Lung (tissue), 12 donors: Measurements from ENCODE around the gene EVC2. TPM values are rescaled to one million over a fixed set of nuclear protein-coding genes. Genes with fewer than 3 reads are reported as not detected.

Experiments
- ATAC-seq: fragments of 200-7000 bp; cut with Tn5 transposase; one replicate; pipeline ENCODE4 v1.9.1; 2020; ENCODE audit warnings: moderate number of reproducible peaks; ENCODE audit not compliant: insufficient read depth, low FRiP score
- DNase-seq, 3 donors: peaks; one replicate each; pipeline ENCODE4 v3.0.0-alpha.2; 2013 to 2017
- H3K27ac ChIP-seq, 2 donors: one replicate each; pipeline ENCODE4 v1.5.1; 2013; ENCODE audit warnings: mild to moderate bottlenecking in 2 of 2, moderate library complexity in 2 of 2, control low read depth in 1 of 2, inconsistent platforms in 1 of 2, low read depth in 1 of 2, low read length in 1 of 2
- H3K27me3 ChIP-seq, 3 donors: one replicate each; pipeline ENCODE4 v1.5.1; 2013; ENCODE audit warnings: low read length in 2 of 3; ENCODE audit not compliant: control insufficient read depth in 3 of 3, insufficient read depth in 3 of 3
- H3K36me3 ChIP-seq, 4 donors: one replicate each; pipeline ENCODE4 v1.5.1; 2013; ENCODE audit warnings: low read length in 4 of 4, mild to moderate bottlenecking in 1 of 4, moderate library complexity in 1 of 4; ENCODE audit not compliant: control insufficient read depth in 4 of 4, insufficient read depth in 4 of 4
- H3K4me1 ChIP-seq, 5 donors: one replicate each; pipeline ENCODE4 v1.5.1; 2013; ENCODE audit warnings: low read length in 5 of 5, mild to moderate bottlenecking in 2 of 5, moderate library complexity in 1 of 5; ENCODE audit not compliant: control insufficient read depth in 5 of 5, insufficient read depth in 5 of 5
- H3K4me3 ChIP-seq: one replicate; pipeline ENCODE4 v1.5.1; 2013; ENCODE audit warnings: mild to moderate bottlenecking, control low read depth, moderate library complexity
- H3K9ac ChIP-seq, 2 donors: one replicate each; pipeline ENCODE4 v1.5.1; 2013; ENCODE audit warnings: low read length in 2 of 2, control low read depth in 1 of 2; ENCODE audit not compliant: insufficient read depth in 1 of 2
- H3K9me3 ChIP-seq, 4 donors: one replicate each; pipeline ENCODE4 v1.5.1; 2013; ENCODE audit warnings: low read length in 3 of 4, mild to moderate bottlenecking in 1 of 4, moderate library complexity in 1 of 4; ENCODE audit not compliant: control insufficient read depth in 4 of 4, insufficient read depth in 3 of 4
- CTCF ChIP-seq: IDR thresholded peaks from 2 replicates; pipeline ENCODE4 v1.5.1; 2012; ENCODE audit warnings: mild to moderate bottlenecking; ENCODE audit errors: control extremely low read depth, extremely low read depth
- whole genome bisulfite sequencing, 2 donors: extraction: QIAGEN DNeasy Blood & Tissue Kit; methylation state at CpG; one replicate each; pipeline ENCODE4 v1.1.7; 2013; 5-methylcytosine and 5-hydroxymethylcytosine counted together
- polyA plus RNA-seq, 2 donors: library from polyadenylated mRNA; stranded (reverse); fragments of 200-250 nt; gene quantifications; one replicate each; pipeline ENCODE4 v1.2.1, GENCODE V29; 2013
- total RNA-seq, 2 donors: library from RNA; depleted of rRNA in 1 of 2; stranded (reverse); fragments of >200 nt in 1 of 2; gene quantifications; one replicate each; pipeline ENCODE4 v1.2.1, GENCODE V29; 2014 to 2021
- donor health status: control.
- donor health status: control.
- donor health status: Bipolar disorder and iron deficiency.
- donor health status: healthy.
- donor health status: DM: yes; HTN: yes; CAD: no.

EVC2 gene
- total and polyA plus RNA-seq, 4 donors: 1.5 to 11.9 (median 3.1) TPM

GRCh38 chr4:5636766-5637670 lies 71.3 kb downstream of the EVC2 start:
- DNase-seq: no peak
- no peak for ATAC-seq

GRCh38 chr4:5635826-5636195 lies 72.5 kb downstream of the EVC2 start:
- Histone ChIP-seq H3K9ac (no peak overlapping the region), H3K27me3 (no peaks in the 10 kb centered on the region), H3K4me3 (no peak overlapping the region), H3K9me3 (peaks cover 0 to 2% (median under 1%) of the 10 kb centered on the region in 4 donors), H3K36me3 (peaks cover 0 to 35% (median 14%) of the 10 kb centered on the region in 4 donors), H3K4me1 (peaks cover 0 to 4% (median 0%) of the 10 kb centered on the region in 5 donors), H3K27ac (no peak overlapping the region)
- DNase-seq: no peak
- no peak for ATAC-seq
- no peak for TF ChIP-seq CTCF
- 41 to 57% methylated on average over 7 of the region's 7 CpGs for WGBS, 2 donors

More at GRCh38 chr4:5636766-5637670, 71.3 kb downstream of the EVC2 start:
- H3K27me3 ChIP-seq: no peaks in the 10 kb centered on the region
- peaks cover 0 to 2% (median under 1%) of the 10 kb centered on the region in 4 donors for H3K9me3 ChIP-seq
- no peak overlapping the region for H3K9ac ChIP-seq
- H3K36me3 ChIP-seq: peaks cover 0 to 29% (median 9%) of the 10 kb centered on the region in 4 donors
- no peak overlapping the region for H3K27ac ChIP-seq
- H3K4me3 ChIP-seq: no peak overlapping the region
- WGBS, 2 donors: 85 to 86% methylated on average over 13 of the region's 13 CpGs
- no peak for TF ChIP-seq CTCF
- H3K4me1 ChIP-seq: peaks cover 0 to 2% (median 0%) of the 10 kb centered on the region in 5 donors

GRCh38 chr4:5632571-5632970 lies 75.8 kb downstream of the EVC2 start:
- 80 to 91% methylated on average over 2 of the region's 2 CpGs for WGBS, 2 donors
- TF ChIP-seq CTCF: no peak
- peaks cover 0 to 2% (median under 1%) of the 10 kb centered on the region in 4 donors for H3K9me3 ChIP-seq
- no peak for DNase-seq
- H3K4me3 ChIP-seq: no peak overlapping the region
- peaks cover 0 to 29% (median 13%) of the 10 kb centered on the region in 4 donors for H3K36me3 ChIP-seq
- peaks cover 0 to 4% (median 0%) of the 10 kb centered on the region in 5 donors for H3K4me1 ChIP-seq
- no peak overlapping the region for H3K9ac ChIP-seq
- no peaks in the 10 kb centered on the region for H3K27me3 ChIP-seq
- H3K27ac ChIP-seq: no peak overlapping the region
- no peak for ATAC-seq
